Activated B cell treated with CpG ODN at 0.5 μM for 24 hours (primary cell): ENCODE data around the gene ATRNL1. TPM values are rescaled to one million over a fixed set of nuclear protein-coding genes. Genes with fewer than 3 reads are reported as not detected.

Experiments used
- ATAC-seq: fragments of 200-7000 bp; cut with Tn5 transposase; one replicate; pipeline ENCODE4 v1.10.0; 2021; ENCODE audit warnings: low read depth, mild to moderate bottlenecking, moderate library complexity
- CTCF ChIA-PET: fragments of 350-600 bp; sonication (Branson Sonifier 250); formaldehyde crosslinking; loops from one replicate; lab custom pipeline; 2021; ENCODE audit warnings: antibody characterized with exemption; lab: Charles Lee
- POLR2A ChIA-PET: fragments of 350-600 bp; sonication (Branson Sonifier 250); formaldehyde crosslinking; loops from one replicate; lab custom pipeline; 2021; ENCODE audit warnings: antibody characterized with exemption; lab: Charles Lee
- DNase-seq: peaks from one replicate; pipeline ENCODE4 v3.0.0; 2022
- H3K27ac Mint-ChIP-seq: one replicate; pipeline ENCODE4 v1.8.0; 2020; ENCODE audit warnings: mixed read lengths
- H3K27me3 Mint-ChIP-seq: one replicate; pipeline ENCODE4 v1.8.0; 2021; ENCODE audit warnings: mixed read lengths
- H3K36me3 Mint-ChIP-seq: one replicate; pipeline ENCODE4 v1.8.0; 2021; ENCODE audit warnings: low read depth, mixed read lengths
- H3K4me1 Mint-ChIP-seq: one replicate; pipeline ENCODE4 v1.8.0; 2021; ENCODE audit warnings: mixed read lengths
- H3K4me3 Mint-ChIP-seq: one replicate; pipeline ENCODE4 v1.8.0; 2020; ENCODE audit warnings: mild to moderate bottlenecking, mixed read lengths
- H3K9me3 Mint-ChIP-seq: one replicate; pipeline ENCODE4 v1.8.0; 2020; ENCODE audit warnings: mixed read lengths
- CTCF ChIP-seq: fragments of 200-600 bp; IDR thresholded peaks from one replicate; pipeline ENCODE4 v1.8.0; 2022; ENCODE audit warnings: antibody characterized with exemption, mild to moderate bottlenecking
- intact Hi-C: fragments of 100-400 bp; cut with micrococcal nuclease; formaldehyde crosslinking; loops from one replicate; pipeline ENCODE4 v1.15.1; 2024
- total RNA-seq: library from RNA; stranded (reverse); gene quantifications from 2 replicates; pipeline ENCODE4 v1.2.3, GENCODE V29; 2022

The ATRNL1 gene
- total RNA-seq, 1 donor from 2014 or later = 1.2 TPM

DNA sequence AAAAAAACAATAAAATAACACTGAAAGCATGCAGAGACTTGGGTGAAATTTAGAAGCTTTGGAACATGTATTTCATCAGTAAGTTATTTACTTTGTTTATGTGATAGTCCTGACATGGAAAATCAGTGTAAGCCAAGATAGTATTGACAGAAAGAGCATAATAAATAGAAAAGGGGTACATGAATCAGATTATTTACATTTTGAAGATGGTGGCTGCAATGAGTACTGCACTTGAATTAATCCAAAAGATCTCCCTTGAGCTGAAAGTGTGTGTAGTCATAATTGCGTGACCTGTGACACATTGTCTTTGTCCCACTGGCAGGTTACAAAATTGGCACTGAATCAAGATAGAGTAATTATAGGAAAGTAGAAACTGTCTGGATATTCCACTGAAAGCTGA is 617.0 kb downstream of the ATRNL1 start:
- Mint-ChIP-seq H3K27ac (no peak overlapping the region), H3K4me1 (no peaks in the 10 kb centered on the region), H3K9me3 (no peaks in the 10 kb centered on the region), H3K27me3 (no peaks in the 10 kb centered on the region), H3K36me3 (no peaks in the 10 kb centered on the region), H3K4me3 (no peak overlapping the region)
- intact Hi-C loops = no loop called here
- ChIA-PET POLR2A (no interaction called here), CTCF (no interaction called here)
- no peak for TF ChIP-seq CTCF
- no peak for ATAC-seq
- no peak for DNase-seq

GRCh38 chr10:115711306-115711705 is 618.1 kb downstream of the ATRNL1 start:
- TF ChIP-seq CTCF = no peak
- POLR2A ChIA-PET = no interaction called here
- no peak overlapping the region for H3K4me3 Mint-ChIP-seq
- H3K27me3 Mint-ChIP-seq = no peaks in the 10 kb centered on the region
- H3K36me3 Mint-ChIP-seq = no peaks in the 10 kb centered on the region
- no peak for DNase-seq
- H3K9me3 Mint-ChIP-seq = no peaks in the 10 kb centered on the region
- H3K27ac Mint-ChIP-seq = no peak overlapping the region
- H3K4me1 Mint-ChIP-seq = no peaks in the 10 kb centered on the region
- intact Hi-C loops = no loop called here
- ATAC-seq = no peak
- CTCF ChIA-PET = no interaction called here

DNA sequence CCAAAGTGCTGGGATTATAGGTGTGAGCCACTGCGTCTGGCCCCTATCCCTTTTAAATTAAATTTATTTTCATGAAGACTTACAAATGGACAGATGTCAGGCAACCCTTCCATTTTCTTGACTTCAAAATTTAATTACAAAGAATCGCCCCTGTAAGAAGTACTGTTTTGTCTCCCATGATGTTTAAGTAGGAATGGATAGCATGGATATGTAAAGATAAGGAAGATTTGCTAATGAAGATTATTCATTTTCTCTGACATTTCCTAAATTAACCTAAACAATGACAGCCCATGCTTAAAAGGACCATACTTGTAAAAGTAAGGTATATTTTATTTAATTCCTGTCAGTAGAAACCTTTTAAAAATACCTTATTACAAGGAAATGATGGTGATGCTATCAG is 627.0 kb downstream of the ATRNL1 start:
- Mint-ChIP-seq H3K27me3 (no peaks in the 10 kb centered on the region), H3K36me3 (no peaks in the 10 kb centered on the region), H3K4me1 (no peaks in the 10 kb centered on the region), H3K4me3 (no peak overlapping the region), H3K27ac (no peak overlapping the region), H3K9me3 (peaks cover 3% of the 10 kb centered on the region)
- intact Hi-C loops = no loop called here
- TF ChIP-seq CTCF = no peak
- ATAC-seq = no peak
- ChIA-PET POLR2A (no interaction called here), CTCF (no interaction called here)
- no peak for DNase-seq

GRCh38 chr10:115727129-115727528 is 634.0 kb downstream of the ATRNL1 start:
- CTCF ChIA-PET = interaction anchor here (1.2 kb wide), 1 partner anchor 8 kb away, joined by 3 read pairs; no protein-coding TSS in a partner anchor
- no peaks in the 10 kb centered on the region for H3K4me1 Mint-ChIP-seq
- TF ChIP-seq CTCF = no peak
- POLR2A ChIA-PET = no interaction called here
- no peak for ATAC-seq
- H3K27me3 Mint-ChIP-seq = no peaks in the 10 kb centered on the region
- no peak overlapping the region for H3K27ac Mint-ChIP-seq
- DNase-seq = no peak
- no peaks in the 10 kb centered on the region for H3K36me3 Mint-ChIP-seq
- intact Hi-C loops = no loop called here
- no peaks in the 10 kb centered on the region for H3K9me3 Mint-ChIP-seq
- H3K4me3 Mint-ChIP-seq = no peak overlapping the region

DNA sequence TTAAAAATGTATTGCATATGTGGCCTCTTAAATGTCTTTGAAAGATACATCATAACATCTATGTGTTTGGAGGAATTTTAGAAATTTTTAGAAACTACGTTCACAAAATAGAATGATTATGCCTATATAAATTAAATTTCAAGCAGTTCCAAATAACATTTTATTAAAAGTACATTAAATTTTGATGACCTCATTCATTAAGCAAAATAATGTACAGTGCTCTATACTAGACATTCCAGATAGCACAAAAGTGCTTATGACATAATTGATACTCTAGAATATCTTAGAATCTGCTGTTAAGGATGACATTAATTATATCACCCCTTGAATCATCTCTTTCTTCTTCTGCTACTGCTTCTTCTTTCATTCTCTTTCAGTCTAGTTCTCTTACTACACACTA is 650.9 kb downstream of the ATRNL1 start:
- Mint-ChIP-seq H3K4me1 (no peaks in the 10 kb centered on the region), H3K4me3 (no peak overlapping the region), H3K9me3 (no peaks in the 10 kb centered on the region), H3K36me3 (no peaks in the 10 kb centered on the region), H3K27me3 (no peaks in the 10 kb centered on the region), H3K27ac (no peak overlapping the region)
- ATAC-seq (no peak), DNase-seq (no peak)
- intact Hi-C loops = no loop called here
- ChIA-PET CTCF (no interaction called here), POLR2A (no interaction called here)
- no peak for TF ChIP-seq CTCF
